IMR-90 (cell line): ENCODE measurements around the gene LILRB1. TPM values are rescaled to one million over a fixed set of nuclear protein-coding genes. Genes with fewer than 3 reads are reported as not detected.

ENCODE experiments used
- ATAC-seq: fragments of 200-7000 bp; cut with Tn5 transposase; 2 replicates; pipeline ENCODE4 v1.9.1; 2020; ENCODE audit warnings: low read depth, mild to moderate bottlenecking, moderate library complexity
- BruUV-seq: library from RNA; stranded (reverse); fragments of 400-500 nt; replicated peaks from 2 replicates; lab custom pipeline; 2021; lab: Mats Ljungman, UMichigan
- CTCF ChIA-PET: fragments of 300-600 bp; formaldehyde crosslinking; extraction: SDS; loops from one replicate; lab custom pipeline; 2021; ENCODE audit warnings: antibody characterized with exemption; lab: Yijun Ruan, JAX
- POLR2A ChIA-PET: fragments of 300-600 bp; sonication (Branson Sonifier 250); formaldehyde crosslinking; loops from one replicate; lab custom pipeline; 2022; ENCODE audit warnings: antibody characterized with exemption; ENCODE audit not compliant: unreplicated experiment; lab: Charles Lee
- DNase-seq: peaks from one replicate; pipeline ENCODE4 v3.0.0; 2013
- H2AFZ ChIP-seq: replicated peaks from 2 replicates; pipeline ENCODE3; 2013; ENCODE audit warnings: low read length, mild to moderate bottlenecking; ENCODE audit not compliant: poor library complexity
- H2AK5ac ChIP-seq: 2 replicates; pipeline ENCODE4 v1.6.1; 2013; ENCODE audit warnings: low read depth, low read length, inconsistent platforms
- H2AK9ac ChIP-seq: replicated peaks from 2 replicates; pipeline ENCODE3; 2013; ENCODE audit warnings: mild to moderate bottlenecking, low read depth, low read length, moderate library complexity; ENCODE audit not compliant: poor library complexity
- H2BK120ac ChIP-seq: 2 replicates; pipeline ENCODE4 v1.6.1; 2013; ENCODE audit warnings: low read depth, low read length, inconsistent platforms
- H2BK15ac ChIP-seq: 3 replicates; pipeline ENCODE4 v1.6.1; 2013; ENCODE audit warnings: low read depth, low read length, inconsistent platforms
- H2BK20ac ChIP-seq: 2 replicates; pipeline ENCODE4 v1.6.1; 2013; ENCODE audit warnings: low read depth, mild to moderate bottlenecking, inconsistent platforms, low read length, moderate library complexity
- H2BK5ac ChIP-seq: 2 replicates; pipeline ENCODE4 v1.6.1; 2013; ENCODE audit warnings: mild to moderate bottlenecking, low read depth, low read length, inconsistent platforms; ENCODE audit not compliant: poor library complexity, severe bottlenecking
- H3K14ac ChIP-seq: replicated peaks from 2 replicates; pipeline ENCODE4 v1.6.1; 2013; ENCODE audit warnings: low read depth, low read length, inconsistent platforms
- H3K18ac ChIP-seq: 2 replicates; pipeline ENCODE4 v1.6.1; 2013; ENCODE audit warnings: low read depth, low read length, control low read depth
- H3K23ac ChIP-seq: 2 replicates; pipeline ENCODE4 v1.6.1; 2013; ENCODE audit warnings: low read depth, low read length, inconsistent platforms
- H3K27ac ChIP-seq: 2 replicates; pipeline ENCODE4 v1.5.1; 2013; ENCODE audit warnings: mild to moderate bottlenecking, control low read depth, low read length; ENCODE audit not compliant: insufficient read depth
- H3K27me3 ChIP-seq: 2 replicates; pipeline ENCODE4 v1.6.1; 2013; ENCODE audit warnings: low read length; ENCODE audit not compliant: control insufficient read depth, insufficient read depth
- H3K36me3 ChIP-seq: 2 replicates; pipeline ENCODE4 v1.6.1; 2013; ENCODE audit warnings: low read length, mixed read lengths; ENCODE audit not compliant: control insufficient read depth, insufficient read depth
- H3K4ac ChIP-seq: 2 replicates; pipeline ENCODE4 v1.6.1; 2013; ENCODE audit warnings: low read depth, low read length, inconsistent platforms
- H3K4me1 ChIP-seq: 2 replicates; pipeline ENCODE4 v1.6.1; 2013; ENCODE audit warnings: low read length, mixed read lengths; ENCODE audit not compliant: control insufficient read depth, insufficient read depth
- H3K4me2 ChIP-seq: 2 replicates; pipeline ENCODE4 v1.6.1; 2013; ENCODE audit warnings: low read depth, mild to moderate bottlenecking, control low read depth, low read length, moderate library complexity
- H3K4me3 ChIP-seq: 2 replicates; pipeline ENCODE4 v1.5.1; 2013; ENCODE audit warnings: low read depth, mild to moderate bottlenecking, control low read depth, low read length, moderate library complexity; ENCODE audit not compliant: insufficient read depth
- H3K56ac ChIP-seq: 2 replicates; pipeline ENCODE4 v1.6.1; 2013; ENCODE audit warnings: low read length, inconsistent platforms; ENCODE audit not compliant: insufficient read depth; ENCODE audit errors: extremely low read depth
- H3K79me1 ChIP-seq, 2 experiments: 2 replicates each; pipeline ENCODE4 v1.6.1; 2013; ENCODE audit warnings: low read length in 2 of 2, inconsistent platforms in 1 of 2, low read depth in 1 of 2
- H3K9ac ChIP-seq: 2 replicates; pipeline ENCODE4 v1.6.1; 2013; ENCODE audit warnings: low read depth, low read length, control low read depth
- H3K9me1 ChIP-seq: 2 replicates; pipeline ENCODE4 v1.6.1; 2013; ENCODE audit warnings: low read length, inconsistent platforms; ENCODE audit not compliant: insufficient read depth
- H3K9me3 ChIP-seq: 2 replicates; pipeline ENCODE4 v1.6.1; 2013; ENCODE audit warnings: low read length; ENCODE audit not compliant: control insufficient read depth, insufficient read depth
- H4K20me1 ChIP-seq: 2 replicates; pipeline ENCODE4 v1.6.1; 2013; ENCODE audit warnings: low read length, inconsistent platforms; ENCODE audit not compliant: insufficient read depth
- H4K5ac ChIP-seq: 2 replicates; pipeline ENCODE4 v1.6.1; 2013; ENCODE audit warnings: mild to moderate bottlenecking, low read depth, low read length, control low read depth
- H4K8ac ChIP-seq, 2 experiments: 2 replicates each; pipeline ENCODE4 v1.6.1; 2013; ENCODE audit warnings: low read depth in 2 of 2, low read length in 2 of 2, control low read depth in 1 of 2, inconsistent platforms in 1 of 2
- H4K91ac ChIP-seq: 2 replicates; pipeline ENCODE4 v1.6.1; 2013; ENCODE audit warnings: low read depth, low read length, inconsistent platforms; ENCODE audit not compliant: insufficient read depth
- BHLHE40 ChIP-seq: fragments of 150-350 bp; IDR thresholded peaks from 2 replicates; pipeline ENCODE4 v1.6.1; 2016; ENCODE audit warnings: mild to moderate bottlenecking, low read depth, low read length
- CEBPB ChIP-seq: IDR thresholded peaks from 2 replicates; pipeline ENCODE4 v1.6.1; 2012; ENCODE audit warnings: low read depth, low read length, improper control_type of control experiment
- CHD1 ChIP-seq: IDR thresholded peaks from 2 replicates; pipeline ENCODE4 v1.6.1; 2012; ENCODE audit warnings: low read depth, low read length, improper control_type of control experiment
- FOS ChIP-seq: fragments of 150-350 bp; IDR thresholded peaks from 2 replicates; pipeline ENCODE4 v1.6.1; 2016; ENCODE audit warnings: low read depth, low read length
- MAFK ChIP-seq: IDR thresholded peaks from 2 replicates; pipeline ENCODE4 v1.6.1; 2012; ENCODE audit warnings: low read depth, low read length, improper control_type of control experiment
- MAZ ChIP-seq: IDR thresholded peaks from 2 replicates; pipeline ENCODE4 v1.6.1; 2012; ENCODE audit warnings: low read depth, mild to moderate bottlenecking, low read length, improper control_type of control experiment, moderate library complexity, borderline replicate concordance
- MXI1 ChIP-seq: IDR thresholded peaks from 2 replicates; pipeline ENCODE4 v1.6.1; 2012; ENCODE audit warnings: low read depth, mild to moderate bottlenecking, low read length, moderate library complexity, borderline replicate concordance
- NFE2L2 ChIP-seq: fragments of 150-350 bp; IDR thresholded peaks from 2 replicates; pipeline ENCODE4 v1.6.1; 2016; ENCODE audit warnings: low read depth, mild to moderate bottlenecking, low read length
- POLR2A ChIP-seq: IDR thresholded peaks from 2 replicates; pipeline ENCODE4 v1.6.1; 2012; ENCODE audit warnings: mild to moderate bottlenecking, low read depth, low read length
- RAD21 ChIP-seq: IDR thresholded peaks from 2 replicates; pipeline ENCODE4 v1.6.1; 2012; ENCODE audit warnings: low read length, improper control_type of control experiment
- RCOR1 ChIP-seq: IDR thresholded peaks from 2 replicates; pipeline ENCODE4 v1.6.1; 2012; ENCODE audit warnings: mild to moderate bottlenecking, low read length, improper control_type of control experiment; ENCODE audit not compliant: insufficient replicate concordance
- RFX5 ChIP-seq: IDR thresholded peaks from 2 replicates; pipeline ENCODE4 v1.8.0; 2012; ENCODE audit warnings: low read depth, mild to moderate bottlenecking, low read length, moderate library complexity
- SMC3 ChIP-seq: fragments of 150-350 bp; IDR thresholded peaks from 2 replicates; pipeline ENCODE4 v1.6.1; 2016; ENCODE audit warnings: low read depth, mild to moderate bottlenecking, antibody characterized with exemption, low read length, moderate library complexity
- WGBS, 2 experiments: methylation state at CpG; one replicate each; pipeline versions ENCODE4 v1.1.5 to v1.1.7; 2013; ENCODE audit warnings: missing lambda C conversion rate in 2 of 2; ENCODE audit not compliant: insufficient read length in 1 of 2; ENCODE audit errors: extremely low coverage in 2 of 2; 5-methylcytosine and 5-hydroxymethylcytosine counted together
- dilution Hi-C: fragments of 300-500 bp; cut with HindIII; formaldehyde crosslinking; loops from one replicate; pipeline ENCODE4 v1.14.3; 2018; ENCODE audit warnings: low sequenced_read_pairs; ENCODE audit not compliant: unreplicated experiment
- in situ Hi-C: fragments of 300-500 bp; cut with MboI; formaldehyde crosslinking; loops from 3 replicates; pipeline ENCODE4 v1.14.3; 2019; ENCODE audit warnings: low sequenced_read_pairs, inconsistent platforms, mixed read lengths
- intact Hi-C: fragments of 100-400 bp; cut with micrococcal nuclease; formaldehyde crosslinking; loops from 2 replicates; pipeline ENCODE4 v1.10.0; 2022
- polyA plus RNA-seq, 3 experiments: library from polyadenylated mRNA; depleted of rRNA; stranded (reverse); fragments of >200 nt; gene quantifications; 2 replicates each; pipeline ENCODE4 v1.2.3, GENCODE V29; 2012; ENCODE audit warnings: low replicate concordance in 1 of 3
- total RNA-seq: library from RNA; depleted of rRNA; stranded (reverse); fragments of >200 nt; gene quantifications from 2 replicates; pipeline ENCODE4 v1.2.3, GENCODE V29; 2012
- TF ChIP-seq, protein P1 (sequence below): conservative IDR thresholded peaks from 2 replicates; pipeline ENCODE4 v1.5.1; 2012; ENCODE audit warnings: mild to moderate bottlenecking, low read depth, low read length, improper control_type of control experiment
- TF ChIP-seq, protein P2 (sequence below): fragments of 150-350 bp; IDR thresholded peaks from 2 replicates; pipeline ENCODE4 v1.6.1; 2017; ENCODE audit warnings: mild to moderate bottlenecking, antibody characterized with exemption, low read length, low read depth
- TF ChIP-seq, protein P3 (sequence below): fragments of 150-350 bp; IDR thresholded peaks from 2 replicates; pipeline ENCODE4 v1.6.1; 2016; ENCODE audit warnings: low read depth, mild to moderate bottlenecking, low read length, moderate library complexity, borderline replicate concordance

Gene LILRB1
- total and polyA plus RNA-seq, 2 of the 4 experiments (the other 2 are of a cell fraction) = not detected

DNA sequence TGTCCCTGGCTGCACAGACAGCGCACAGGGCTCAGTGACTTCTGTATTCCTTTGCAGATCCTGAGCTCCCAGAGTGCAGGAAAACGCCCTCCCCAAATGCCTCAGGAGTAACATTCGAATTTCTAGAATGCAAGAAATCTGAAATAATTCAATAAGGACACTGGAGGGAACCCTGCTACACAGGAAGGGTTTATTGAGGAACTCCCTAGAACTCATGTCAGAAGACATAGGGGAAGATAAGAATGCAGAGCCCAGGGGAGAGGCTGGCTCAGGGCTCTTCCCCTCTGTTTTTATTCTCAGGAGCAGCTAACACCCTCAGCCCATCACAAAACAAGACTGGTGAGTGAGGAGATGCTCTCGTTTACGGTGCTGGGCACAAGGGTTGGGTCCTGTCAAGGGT is 30.1 kb upstream of the LILRB1 start:
- H2BK15ac ChIP-seq = no peak overlapping the region
- H3K36me3 ChIP-seq = no peaks in the 10 kb centered on the region
- no TSS peak for BruUV-seq
- H2AK5ac ChIP-seq = no peak overlapping the region
- no peak overlapping the region for H2BK20ac ChIP-seq
- no peaks in the 10 kb centered on the region for H4K20me1 ChIP-seq
- no peaks in the 10 kb centered on the region for H3K4me1 ChIP-seq
- peaks cover 28% of the 10 kb centered on the region for H3K9me3 ChIP-seq
- no peak for ATAC-seq
- H3K4me2 ChIP-seq = no peak overlapping the region
- no peak overlapping the region for H4K8ac ChIP-seq
- no peak overlapping the region for H3K9ac ChIP-seq
- H3K79me1 ChIP-seq = no peaks in the 10 kb centered on the region
- H3K14ac ChIP-seq = no peak overlapping the region
- H3K9me1 ChIP-seq = no peaks in the 10 kb centered on the region
- no peak for DNase-seq
- intact Hi-C loops (no loop called here), in situ Hi-C loops (no loop called here), dilution Hi-C loops (no loop called here)
- H3K27ac ChIP-seq = no peak overlapping the region
- H4K91ac ChIP-seq = no peak overlapping the region
- no peak overlapping the region for H3K56ac ChIP-seq
- H3K4ac ChIP-seq = no peak overlapping the region
- no peaks in the 10 kb centered on the region for H3K27me3 ChIP-seq
- no peak overlapping the region for H4K5ac ChIP-seq
- ChIA-PET POLR2A (no interaction called here), CTCF (no interaction called here)
- H3K4me3 ChIP-seq = no peak overlapping the region
- no peak overlapping the region for H3K23ac ChIP-seq
- no peak overlapping the region for H2AK9ac ChIP-seq
- H2BK5ac ChIP-seq = no peak overlapping the region
- H3K18ac ChIP-seq = no peak overlapping the region
- H2BK120ac ChIP-seq = no peak overlapping the region
- TF ChIP-seq, protein P1, sequence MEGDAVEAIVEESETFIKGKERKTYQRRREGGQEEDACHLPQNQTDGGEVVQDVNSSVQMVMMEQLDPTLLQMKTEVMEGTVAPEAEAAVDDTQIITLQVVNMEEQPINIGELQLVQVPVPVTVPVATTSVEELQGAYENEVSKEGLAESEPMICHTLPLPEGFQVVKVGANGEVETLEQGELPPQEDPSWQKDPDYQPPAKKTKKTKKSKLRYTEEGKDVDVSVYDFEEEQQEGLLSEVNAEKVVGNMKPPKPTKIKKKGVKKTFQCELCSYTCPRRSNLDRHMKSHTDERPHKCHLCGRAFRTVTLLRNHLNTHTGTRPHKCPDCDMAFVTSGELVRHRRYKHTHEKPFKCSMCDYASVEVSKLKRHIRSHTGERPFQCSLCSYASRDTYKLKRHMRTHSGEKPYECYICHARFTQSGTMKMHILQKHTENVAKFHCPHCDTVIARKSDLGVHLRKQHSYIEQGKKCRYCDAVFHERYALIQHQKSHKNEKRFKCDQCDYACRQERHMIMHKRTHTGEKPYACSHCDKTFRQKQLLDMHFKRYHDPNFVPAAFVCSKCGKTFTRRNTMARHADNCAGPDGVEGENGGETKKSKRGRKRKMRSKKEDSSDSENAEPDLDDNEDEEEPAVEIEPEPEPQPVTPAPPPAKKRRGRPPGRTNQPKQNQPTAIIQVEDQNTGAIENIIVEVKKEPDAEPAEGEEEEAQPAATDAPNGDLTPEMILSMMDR = no peak
- TF ChIP-seq CEBPB (no peak), FOS (no peak), BHLHE40 (no peak), RFX5 (no peak), MAFK (no peak), MXI1 (no peak), SMC3 (no peak), RCOR1 (no peak), NFE2L2 (no peak), MAZ (no peak), RAD21 (no peak), CHD1 (no peak), POLR2A (no peak)
- TF ChIP-seq, protein P2, sequence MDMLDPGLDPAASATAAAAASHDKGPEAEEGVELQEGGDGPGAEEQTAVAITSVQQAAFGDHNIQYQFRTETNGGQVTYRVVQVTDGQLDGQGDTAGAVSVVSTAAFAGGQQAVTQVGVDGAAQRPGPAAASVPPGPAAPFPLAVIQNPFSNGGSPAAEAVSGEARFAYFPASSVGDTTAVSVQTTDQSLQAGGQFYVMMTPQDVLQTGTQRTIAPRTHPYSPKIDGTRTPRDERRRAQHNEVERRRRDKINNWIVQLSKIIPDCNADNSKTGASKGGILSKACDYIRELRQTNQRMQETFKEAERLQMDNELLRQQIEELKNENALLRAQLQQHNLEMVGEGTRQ = no peak
- TF ChIP-seq, protein P3, sequence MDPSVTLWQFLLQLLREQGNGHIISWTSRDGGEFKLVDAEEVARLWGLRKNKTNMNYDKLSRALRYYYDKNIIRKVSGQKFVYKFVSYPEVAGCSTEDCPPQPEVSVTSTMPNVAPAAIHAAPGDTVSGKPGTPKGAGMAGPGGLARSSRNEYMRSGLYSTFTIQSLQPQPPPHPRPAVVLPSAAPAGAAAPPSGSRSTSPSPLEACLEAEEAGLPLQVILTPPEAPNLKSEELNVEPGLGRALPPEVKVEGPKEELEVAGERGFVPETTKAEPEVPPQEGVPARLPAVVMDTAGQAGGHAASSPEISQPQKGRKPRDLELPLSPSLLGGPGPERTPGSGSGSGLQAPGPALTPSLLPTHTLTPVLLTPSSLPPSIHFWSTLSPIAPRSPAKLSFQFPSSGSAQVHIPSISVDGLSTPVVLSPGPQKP = no peak
- no CpG with 5 or more reads among the region's 5 CpGs for WGBS, 2 experiments
- H2AFZ ChIP-seq = no peak overlapping the region
